Activated gamma-delta T cell (primary cell): ENCODE results near the gene RIMS3.
"Not testable (repeated sequence)": the region's sequence is repeated elsewhere in the genome, so short reads cannot be mapped to it uniquely, and the experiment has no call there.

Experiments used
- DNase-seq: peaks from one replicate; lab custom pipeline; 2025; lab: John Stamatoyannopoulos, UW

The RIMS3 gene

DNA sequence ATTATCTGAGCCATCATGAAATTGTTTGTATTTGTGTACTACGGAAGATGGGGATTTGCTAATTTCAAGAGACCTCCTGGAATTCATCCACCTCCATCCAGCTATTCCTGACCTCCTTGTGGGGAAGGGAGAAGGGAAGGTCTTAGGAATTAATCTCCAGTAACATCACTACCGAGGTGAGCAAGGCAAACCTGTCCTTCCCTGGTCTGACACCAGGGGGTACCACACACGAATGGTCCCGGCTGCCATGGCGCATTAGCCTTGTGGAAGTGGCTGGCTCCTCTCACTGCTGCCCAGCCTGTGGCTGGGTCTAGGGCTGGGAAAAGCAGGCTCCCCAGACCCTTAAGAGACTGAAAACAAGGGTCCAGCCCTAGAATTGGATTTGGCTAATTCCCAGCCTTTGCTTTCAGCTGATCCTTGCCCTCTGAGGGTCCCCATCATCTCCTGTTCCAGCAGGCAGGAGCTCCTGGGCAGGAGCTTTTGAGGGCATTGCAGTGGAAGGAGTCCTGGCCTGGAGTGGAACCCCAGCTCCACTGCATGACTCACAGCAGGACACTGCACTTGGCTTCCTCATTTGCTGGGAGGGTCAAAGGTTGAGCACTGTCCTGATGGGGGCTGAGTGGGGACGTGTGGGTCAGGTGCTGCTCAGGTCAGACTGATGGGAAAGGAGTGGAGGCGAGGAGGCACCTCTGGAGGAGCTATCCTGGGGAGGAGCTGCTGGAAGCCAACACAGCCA is 34.8 kb downstream of the RIMS3 start:
- DNase-seq, result no peak

GRCh38 chr1:40629546-40629945 is 35.9 kb downstream of the RIMS3 start:
- DNase-seq, result not testable (repeated sequence)

- no peak for DNase-seq
Observed at GRCh38 chr1:40628903-40629292, 36.6 kb downstream of the RIMS3 start.

DNA sequence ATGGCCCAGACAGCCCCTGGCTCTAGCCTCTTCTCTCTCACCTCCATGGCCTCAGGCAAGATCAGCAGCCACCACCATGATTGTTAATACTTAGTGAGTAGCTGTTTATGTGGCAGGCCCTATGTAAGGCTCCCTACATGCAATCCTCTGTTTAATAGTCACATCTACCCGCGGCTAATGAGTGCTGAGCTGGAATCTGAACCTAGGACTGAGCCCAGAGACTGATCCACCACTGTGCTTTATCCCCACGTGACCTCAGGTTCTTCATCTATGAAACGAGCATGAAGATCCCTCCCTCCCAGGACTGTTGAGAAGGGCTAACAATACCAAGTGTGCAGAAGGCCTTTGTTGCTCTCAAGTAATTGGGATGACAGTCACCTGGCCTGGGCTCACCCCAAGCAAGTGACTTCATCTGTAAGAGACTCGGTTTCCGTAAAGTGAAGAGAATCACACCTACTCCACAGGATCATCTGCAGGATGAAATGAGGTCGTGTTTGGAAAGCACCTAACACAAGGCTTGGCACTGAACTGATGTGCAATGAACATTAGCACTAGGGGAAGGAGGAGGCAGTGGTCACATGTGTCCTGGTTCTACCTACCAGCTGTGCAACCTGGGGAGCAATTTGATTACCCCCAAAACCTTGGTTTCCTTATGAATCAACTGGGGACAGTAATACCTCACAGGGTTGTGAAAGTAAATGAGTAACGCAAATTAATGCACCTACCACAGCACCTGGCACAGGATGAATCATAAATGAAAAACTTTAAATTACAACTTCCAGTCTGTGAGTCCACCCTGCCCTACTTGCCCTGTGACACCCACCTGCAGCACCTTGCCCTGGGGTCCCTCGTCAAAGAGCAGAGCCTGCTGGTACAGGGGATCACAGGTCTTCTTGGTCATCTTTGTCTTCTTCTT is 37.2 kb downstream of the RIMS3 start:
- no peak for DNase-seq

DNA sequence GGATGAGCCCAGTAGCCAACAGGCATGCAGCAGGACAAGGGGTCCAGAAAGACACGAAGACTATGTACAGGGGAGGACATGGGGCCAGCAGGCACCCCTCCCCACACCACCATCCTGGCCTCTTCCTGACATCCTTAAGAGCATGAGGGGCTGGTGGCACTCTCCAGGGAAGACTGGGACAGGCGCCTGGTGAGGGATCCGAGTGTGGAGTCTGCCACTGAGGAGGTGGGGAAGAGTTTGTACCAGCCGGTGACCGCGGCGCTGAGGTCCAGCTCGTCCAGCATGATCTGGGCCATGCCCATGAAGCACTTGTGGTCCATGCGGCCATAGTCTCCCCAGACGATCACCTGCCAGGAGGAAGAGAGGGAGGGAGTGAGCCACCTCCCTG is 39.1 kb downstream of the RIMS3 start:
- no peak for DNase-seq

- no peak for DNase-seq
Observed at GRCh38 chr1:40625476-40626382, 39.8 kb downstream of the RIMS3 start.

GRCh38 chr1:40625076-40625475 is 40.4 kb downstream of the RIMS3 start:
- no peak for DNase-seq

DNA sequence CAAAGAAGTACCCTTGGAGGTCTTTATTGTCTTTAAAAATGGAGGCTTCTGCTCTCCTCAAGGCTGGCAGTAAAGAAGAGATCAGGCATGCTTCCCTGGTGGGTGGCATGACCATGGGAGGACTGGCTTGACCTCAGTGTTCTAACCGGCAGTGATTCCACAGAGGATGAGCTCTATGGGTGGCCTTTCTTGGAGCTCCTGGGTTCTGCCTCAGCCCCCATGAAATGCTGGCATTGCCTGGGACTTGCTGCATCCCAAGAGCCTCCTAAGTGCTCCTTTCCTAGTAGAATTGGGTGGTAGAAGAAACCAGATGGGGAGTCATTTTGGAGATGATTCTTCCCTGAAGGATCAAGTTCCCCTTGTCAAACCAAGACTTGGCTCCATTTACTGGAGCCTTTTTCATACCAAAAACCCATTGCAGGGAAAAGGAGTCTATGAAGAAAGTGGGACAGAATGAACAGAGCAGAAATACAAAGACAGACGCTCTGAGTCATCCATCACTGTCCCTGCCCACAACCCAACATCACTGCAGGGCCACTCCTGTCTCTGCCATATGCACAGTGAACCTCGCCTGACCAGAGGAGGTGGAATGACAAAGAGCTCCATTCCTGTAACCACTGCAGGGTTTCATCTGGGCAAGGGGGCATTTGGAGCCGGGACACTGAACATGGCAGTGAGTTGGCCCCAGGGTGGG is 42.4 kb downstream of the RIMS3 start:
- DNase-seq, result no peak

DNA sequence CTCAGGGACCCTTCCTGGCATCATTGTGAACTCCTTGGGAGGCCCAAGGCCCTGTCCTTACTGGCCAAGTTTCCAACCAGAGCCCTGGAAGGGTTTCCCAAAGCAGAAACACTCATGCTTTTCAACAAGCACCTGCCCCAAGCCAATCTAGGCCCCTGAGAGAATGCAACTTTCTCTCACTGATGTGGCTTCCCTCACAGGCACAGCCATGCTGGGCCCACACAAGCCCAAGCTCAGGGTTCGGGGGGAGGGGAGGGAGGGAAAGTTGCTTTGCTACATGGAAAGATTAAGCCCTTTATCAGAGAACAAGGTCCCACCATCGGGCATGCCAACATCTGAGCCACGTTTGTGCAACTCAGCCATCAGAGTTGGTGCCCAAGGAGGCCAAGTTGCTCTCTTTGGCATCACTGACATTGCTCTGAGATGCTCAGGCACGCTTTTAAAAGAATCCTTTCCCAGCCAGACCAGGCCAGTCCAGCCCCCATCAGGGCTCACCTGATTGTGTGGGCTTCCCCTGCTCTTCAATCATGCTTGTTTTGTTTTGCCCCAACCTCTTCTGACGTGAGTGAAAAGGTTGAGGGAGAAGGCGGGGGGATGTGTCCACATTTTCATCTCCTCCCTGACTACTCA is 43.5 kb downstream of the RIMS3 start:
- no peak for DNase-seq

- DNase-seq, result no peak
Observed at GRCh38 chr1:40620586-40621210, 44.8 kb downstream of the RIMS3 start.

- no peak for DNase-seq
Observed at GRCh38 chr1:40620150-40620549, 45.3 kb downstream of the RIMS3 start.

DNA sequence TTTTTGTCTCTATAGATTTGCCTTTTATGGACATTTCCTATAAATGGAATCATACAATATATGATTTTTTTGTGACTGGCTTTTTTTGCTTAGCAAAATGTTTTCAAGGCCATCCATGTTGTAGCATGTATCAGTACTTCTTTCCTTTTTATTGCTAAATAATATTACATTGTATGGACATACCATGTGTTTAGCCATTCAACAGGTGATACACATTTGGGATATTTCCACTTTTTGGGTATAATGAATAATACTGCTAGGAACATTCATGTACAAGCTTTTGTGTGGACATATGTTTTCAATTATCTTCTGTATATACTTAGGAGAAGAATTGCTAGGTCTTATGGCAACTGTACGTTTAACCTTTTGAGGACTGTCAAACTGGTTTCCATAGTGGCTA is 47.4 kb downstream of the RIMS3 start:
- no peak for DNase-seq

DNA sequence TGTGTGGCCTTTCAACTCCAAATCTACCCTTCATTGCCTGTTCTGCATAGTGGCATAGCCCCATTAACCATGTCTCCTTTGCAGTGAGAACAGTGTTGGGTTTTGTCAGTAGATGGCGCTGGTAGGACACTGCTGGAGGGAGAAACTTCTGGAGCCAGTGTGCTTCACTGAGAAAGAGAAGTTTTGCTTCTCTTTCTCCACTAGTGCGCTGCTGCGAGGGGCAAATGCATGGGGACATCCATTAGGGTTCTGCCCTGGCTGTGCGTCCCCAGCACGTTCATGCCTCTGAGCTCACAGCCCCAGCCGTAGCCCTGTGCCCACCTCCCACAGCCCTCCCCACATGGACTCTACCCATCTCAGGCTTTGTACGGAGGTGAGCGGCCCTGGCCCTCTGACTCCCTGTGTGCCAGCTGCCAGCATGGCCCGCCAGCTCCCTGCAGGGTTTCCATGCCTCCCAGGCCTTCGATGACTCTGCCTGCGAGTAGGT is 53.1 kb downstream of the RIMS3 start:
- DNase-seq, result no peak

GRCh38 chr1:40610156-40610555 is 55.3 kb downstream of the RIMS3 start:
- DNase-seq, result no peak

- DNase-seq, result no peak
Observed at GRCh38 chr1:40607921-40608320, 57.6 kb downstream of the RIMS3 start.

DNA sequence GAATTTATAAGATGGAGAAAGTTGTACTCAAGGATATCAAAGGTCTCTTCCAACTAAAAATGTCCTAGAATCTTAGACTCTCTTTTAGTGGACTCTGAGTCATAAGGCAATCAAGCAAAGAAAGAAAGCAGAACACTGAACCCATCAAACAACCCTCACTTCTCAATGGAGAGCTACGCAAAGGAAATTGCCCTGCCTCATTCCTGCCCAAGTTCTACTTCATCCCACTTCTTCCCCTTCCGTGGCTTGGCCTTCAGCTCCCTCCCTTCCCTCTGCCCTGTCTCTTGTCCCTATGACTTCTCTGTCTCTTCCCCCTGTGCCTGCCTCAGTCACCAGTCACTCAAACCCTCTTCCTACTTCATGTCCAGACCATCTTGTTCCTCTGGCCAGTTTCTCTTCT is 58.5 kb downstream of the RIMS3 start:
- DNase-seq, result no peak

- no peak for DNase-seq
Observed at GRCh38 chr1:40606194-40606593, 59.3 kb downstream of the RIMS3 start.

DNA sequence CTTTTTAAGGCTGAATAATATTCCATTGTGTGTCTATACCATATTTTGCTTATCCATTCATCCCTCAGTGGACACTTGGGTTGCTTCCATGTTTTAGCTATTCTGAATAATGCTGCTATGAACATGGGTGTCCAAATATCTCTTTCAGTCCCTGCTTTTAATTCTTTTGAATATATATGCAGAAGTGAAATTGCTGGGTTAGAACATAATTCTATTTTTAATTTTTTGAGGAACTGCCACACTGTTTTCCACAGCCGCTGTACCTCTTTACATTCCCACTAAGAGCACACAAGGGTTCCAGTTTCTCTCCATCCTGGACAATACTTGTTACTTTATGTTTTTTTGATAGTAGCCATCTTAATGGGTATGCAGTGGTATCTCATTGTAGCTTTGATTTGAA is 65.6 kb downstream of the RIMS3 start:
- no peak for DNase-seq

GRCh38 chr1:40595623-40596022 is 69.9 kb downstream of the RIMS3 start:
- DNase-seq, result no peak

DNA sequence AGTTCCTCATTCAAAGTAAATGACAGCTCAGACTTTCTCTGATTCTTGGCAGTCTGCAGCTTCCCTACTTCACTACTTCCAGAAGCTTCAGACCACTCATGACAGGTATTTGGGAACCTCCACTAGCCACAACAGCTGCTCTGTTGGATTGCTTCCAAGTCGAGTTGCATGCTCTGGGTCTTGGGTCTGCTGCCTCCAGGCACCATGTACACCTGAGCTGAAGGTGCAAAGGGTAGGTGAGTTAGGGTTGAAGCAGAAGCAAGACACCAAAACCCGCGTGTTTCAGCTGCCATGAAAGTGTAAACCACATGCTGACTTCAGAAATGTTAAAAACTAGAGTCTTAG is 71.3 kb downstream of the RIMS3 start:
- DNase-seq, result no peak
